SK-N-SH treated with all-trans-retinoic acid at 6 μM for 48 hours (cell line): Measurements from ENCODE around the gene EXOC1L.
A peak's percentile ranks its signal among the peaks of the same experiment; 100 is the strongest.

Experiments used
- ARNTL ChIP-seq: fragments of 450-650 bp; formaldehyde crosslinking; IDR thresholded peaks from 2 replicates; pipeline ENCODE4 v1.5.0; 2020; ENCODE audit warnings: low read depth, mild to moderate bottlenecking, moderate library complexity, borderline replicate concordance
- CREB5 ChIP-seq: fragments of 250-450 bp; sonication (Bioruptor Pico); IDR thresholded peaks from 2 replicates; pipeline ENCODE4 v1.5.1; 2020; ENCODE audit warnings: low read depth, mild to moderate bottlenecking, moderate library complexity
- ESRRG ChIP-seq: fragments of 250-450 bp; sonication (Bioruptor Pico); IDR thresholded peaks from 2 replicates; pipeline ENCODE4 v1.6.1; 2021; ENCODE audit warnings: mild to moderate bottlenecking
- ISL1 ChIP-seq: fragments of 250-450 bp; sonication (Bioruptor Pico); IDR thresholded peaks from 2 replicates; pipeline ENCODE4 v2.1.2; 2022; ENCODE audit warnings: mild to moderate bottlenecking, moderate library complexity
- OSR1 ChIP-seq: fragments of 250-450 bp; sonication (Bioruptor Pico); IDR thresholded peaks from 2 replicates; pipeline ENCODE4 v1.8.0; 2022; ENCODE audit warnings: moderate library complexity, mild to moderate bottlenecking, inconsistent platforms
- PATZ1 ChIP-seq: fragments of 250-450 bp; sonication (Bioruptor Pico); IDR thresholded peaks from 2 replicates; pipeline ENCODE4 v1.8.0; 2020; ENCODE audit warnings: mild to moderate bottlenecking, moderate library complexity, borderline replicate concordance
- RARB ChIP-seq: fragments of 250-450 bp; sonication (Bioruptor Pico); IDR thresholded peaks from 2 replicates; pipeline ENCODE4 v1.8.0; 2021; ENCODE audit warnings: mild to moderate bottlenecking, moderate library complexity
- SNAI2 ChIP-seq: fragments of 250-450 bp; sonication (Bioruptor Pico); IDR thresholded peaks from 2 replicates; pipeline ENCODE4 v1.5.0; 2020; ENCODE audit warnings: mild to moderate bottlenecking, moderate library complexity
- ZFP3 ChIP-seq: fragments of 250-450 bp; sonication (Bioruptor Pico); IDR thresholded peaks from 2 replicates; pipeline ENCODE4 v1.5.0; 2020; ENCODE audit warnings: mild to moderate bottlenecking, moderate library complexity
- ZFP30 ChIP-seq: fragments of 450-650 bp; formaldehyde crosslinking; IDR thresholded peaks from 2 replicates; pipeline ENCODE4 v1.5.0; 2022; ENCODE audit warnings: mild to moderate bottlenecking, moderate library complexity
- ZNF565 ChIP-seq: fragments of 450-650 bp; formaldehyde crosslinking; conservative IDR thresholded peaks from 2 replicates; pipeline ENCODE4 v1.5.0; 2020; ENCODE audit warnings: low read depth, mild to moderate bottlenecking, moderate library complexity
- TF ChIP-seq, protein P1 (sequence below): fragments of 250-450 bp; sonication (Bioruptor Pico); IDR thresholded peaks from 2 replicates; pipeline ENCODE4 v1.8.0; 2021; ENCODE audit warnings: low read depth, mild to moderate bottlenecking, moderate library complexity, borderline replicate concordance

DNA sequence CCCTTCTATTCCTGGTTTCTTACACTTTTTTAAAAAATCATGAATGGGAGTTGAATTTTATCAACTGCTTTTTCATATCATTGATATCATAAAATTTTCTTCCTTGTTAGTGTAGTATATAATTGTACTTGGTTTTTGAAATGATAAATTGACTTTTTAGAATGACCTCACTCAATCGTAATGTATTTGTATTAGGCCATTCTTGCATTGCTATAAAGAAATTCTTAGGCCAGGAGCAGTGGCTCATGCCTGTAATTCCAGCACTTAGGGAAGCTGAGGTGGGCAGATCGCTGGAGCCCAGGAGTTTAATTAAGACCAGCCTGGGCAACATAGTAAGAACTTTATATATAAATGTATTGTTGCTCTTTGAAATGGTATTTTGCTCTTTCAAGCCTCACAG lies 40.1 kb downstream of the EXOC1L start:
- TF ChIP-seq, protein P1, sequence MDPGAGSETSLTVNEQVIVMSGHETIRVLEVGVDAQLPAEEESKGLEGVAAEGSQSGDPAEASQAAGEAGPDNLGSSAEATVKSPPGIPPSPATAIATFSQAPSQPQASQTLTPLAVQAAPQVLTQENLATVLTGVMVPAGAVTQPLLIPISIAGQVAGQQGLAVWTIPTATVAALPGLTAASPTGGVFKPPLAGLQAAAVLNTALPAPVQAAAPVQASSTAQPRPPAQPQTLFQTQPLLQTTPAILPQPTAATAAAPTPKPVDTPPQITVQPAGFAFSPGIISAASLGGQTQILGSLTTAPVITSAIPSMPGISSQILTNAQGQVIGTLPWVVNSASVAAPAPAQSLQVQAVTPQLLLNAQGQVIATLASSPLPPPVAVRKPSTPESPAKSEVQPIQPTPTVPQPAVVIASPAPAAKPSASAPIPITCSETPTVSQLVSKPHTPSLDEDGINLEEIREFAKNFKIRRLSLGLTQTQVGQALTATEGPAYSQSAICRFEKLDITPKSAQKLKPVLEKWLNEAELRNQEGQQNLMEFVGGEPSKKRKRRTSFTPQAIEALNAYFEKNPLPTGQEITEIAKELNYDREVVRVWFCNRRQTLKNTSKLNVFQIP (CRISPR knock-in tag) = no peak
- TF ChIP-seq SNAI2 (CRISPR knock-in tag) (no peak), OSR1 (CRISPR knock-in tag) (no peak), ARNTL (CRISPR knock-in tag) (no peak), ESRRG (no peak), PATZ1 (CRISPR knock-in tag) (no peak), ZFP30 (no peak), ZFP3 (no peak), ISL1 (CRISPR knock-in tag) (peak; percentile 73; the same call in 1 of the 2 replicates), CREB5 (CRISPR knock-in tag) (peak; percentile 59; the same call in 1 of the 2 replicates), ZNF565 (no peak), RARB (no peak)
